Thymus (tissue), 11 donors: Measurements from ENCODE around the gene COX14. TPM values are rescaled to one million over a fixed set of nuclear protein-coding genes. Genes with fewer than 3 reads are reported as not detected.
"Not testable (repeated sequence)": the region's sequence is repeated elsewhere in the genome, so short reads cannot be mapped to it uniquely, and the experiment has no call there.

Experiments
- DNase-seq, 9 donors: peaks; one replicate each; pipeline ENCODE4 v3.0.0-alpha.2; 2013; ENCODE audit warnings: low spot score in 9 of 9, low read depth in 6 of 9, missing footprints in 1 of 9
- H3K27ac ChIP-seq, 2 donors: one replicate each; pipeline ENCODE4 v1.5.1; 2013; ENCODE audit warnings: control low read depth in 1 of 2, low read depth in 1 of 2, low read length in 1 of 2, mild to moderate bottlenecking in 1 of 2, moderate library complexity in 1 of 2
- H3K27me3 ChIP-seq, 2 donors: one replicate each; pipeline ENCODE4 v1.5.1; 2013; ENCODE audit warnings: low read length in 1 of 2; ENCODE audit not compliant: control insufficient read depth in 2 of 2, insufficient read depth in 1 of 2
- H3K36me3 ChIP-seq, 2 donors: one replicate each; pipeline ENCODE4 v1.5.1; 2013; ENCODE audit warnings: low read length in 1 of 2, mild to moderate bottlenecking in 1 of 2, moderate library complexity in 1 of 2; ENCODE audit not compliant: control insufficient read depth in 2 of 2, insufficient read depth in 2 of 2
- H3K4me1 ChIP-seq, 2 donors: one replicate each; pipeline ENCODE4 v1.5.1; 2013; ENCODE audit warnings: low read length in 2 of 2; ENCODE audit not compliant: control insufficient read depth in 2 of 2, insufficient read depth in 2 of 2
- H3K4me3 ChIP-seq, 2 donors: one replicate each; pipeline ENCODE4 v1.5.1; 2013; ENCODE audit warnings: low read length in 2 of 2, control low read depth in 1 of 2, mild to moderate bottlenecking in 1 of 2
- H3K9me3 ChIP-seq, 2 donors: one replicate each; pipeline ENCODE4 v1.5.1; 2013; ENCODE audit warnings: low read length in 1 of 2, mild to moderate bottlenecking in 1 of 2; ENCODE audit not compliant: control insufficient read depth in 2 of 2, insufficient read depth in 1 of 2
- WGBS: extraction: QIAGEN DNeasy Blood & Tissue Kit; methylation state at CpG from one replicate; pipeline ENCODE4 v1.1.7; 2013; 5-methylcytosine and 5-hydroxymethylcytosine counted together
- polyA plus RNA-seq: library from polyadenylated mRNA; stranded (reverse); fragments of 200-250 nt; gene quantifications from one replicate; pipeline ENCODE4 v1.2.3, GENCODE V29; 2013
- total RNA-seq: library from RNA; stranded (reverse); fragments of 120-200 nt; gene quantifications from one replicate; pipeline ENCODE4 v1.2.4, GENCODE V29; 2013
- donor health status: healthy.

COX14 gene
- total and polyA plus RNA-seq, 2 donors: 72.4 to 81.4 TPM

DNA sequence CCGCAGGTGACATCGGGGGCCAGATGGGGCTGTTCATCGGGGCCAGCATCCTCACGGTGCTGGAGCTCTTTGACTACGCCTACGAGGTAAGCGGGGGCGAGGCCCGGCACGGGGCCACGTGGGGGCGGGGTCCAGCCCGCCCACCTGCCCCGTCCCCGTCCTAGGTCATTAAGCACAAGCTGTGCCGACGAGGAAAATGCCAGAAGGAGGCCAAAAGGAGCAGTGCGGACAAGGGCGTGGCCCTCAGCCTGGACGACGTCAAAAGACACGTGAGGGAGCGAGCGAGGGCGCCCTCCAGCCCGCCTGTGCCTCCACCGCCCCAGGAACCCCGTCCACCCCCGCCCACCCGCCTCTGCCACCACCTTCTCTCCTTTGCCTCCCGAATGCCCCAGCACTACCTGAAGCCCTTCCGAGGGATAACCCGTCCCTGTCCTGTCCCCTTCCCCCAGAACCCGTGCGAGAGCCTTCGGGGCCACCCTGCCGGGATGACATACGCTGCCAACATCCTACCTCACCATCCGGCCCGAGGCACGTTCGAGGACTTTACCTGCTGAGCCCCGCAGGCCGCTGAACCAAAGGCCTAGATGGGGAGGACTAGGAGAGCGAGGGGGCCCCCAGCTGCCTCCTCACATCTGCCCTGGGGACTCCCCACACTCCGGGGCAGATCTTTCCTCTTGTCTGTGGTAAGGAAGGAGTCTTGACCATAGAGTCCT, 30.8 kb upstream of the COX14 start:
- Histone ChIP-seq H3K27me3 (peaks cover 0 to 23% of the 10 kb centered on the region in 2 donors), H3K9me3 (no peaks in the 10 kb centered on the region), H3K36me3 (peaks cover 0 to under 1% of the 10 kb centered on the region in 2 donors), H3K4me1 (peaks cover 4 to 13% of the 10 kb centered on the region in 2 donors), H3K27ac (no peak overlapping the region), H3K4me3 (no peak overlapping the region)
- DNase-seq: no peak
- WGBS: 77% methylated on average over 46 of the region's 46 CpGs

DNA sequence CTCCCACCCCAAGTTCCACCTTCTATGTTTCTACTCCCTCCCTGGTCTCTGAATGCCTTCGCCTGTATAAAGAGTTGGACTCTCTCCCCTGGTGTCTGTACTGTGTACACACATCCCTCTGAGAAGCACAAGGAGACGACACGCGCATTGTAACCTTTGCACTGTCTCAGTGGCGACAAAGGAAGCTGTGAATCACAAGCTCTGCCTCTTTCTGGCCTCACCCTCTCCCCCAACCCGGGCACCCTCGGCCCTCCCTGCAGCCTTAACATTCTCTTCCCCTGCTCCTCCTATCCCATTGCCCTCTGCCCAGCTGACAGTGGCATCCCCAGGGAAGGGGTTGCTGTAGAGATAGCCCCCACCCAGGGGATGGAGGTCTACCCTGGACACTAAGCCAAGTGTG, 29.4 kb upstream of the COX14 start:
- H3K27me3 ChIP-seq: peaks cover 0 to 23% of the 10 kb centered on the region in 2 donors
- no peak for DNase-seq
- 95% methylated on average over 7 of the region's 7 CpGs for WGBS

DNA sequence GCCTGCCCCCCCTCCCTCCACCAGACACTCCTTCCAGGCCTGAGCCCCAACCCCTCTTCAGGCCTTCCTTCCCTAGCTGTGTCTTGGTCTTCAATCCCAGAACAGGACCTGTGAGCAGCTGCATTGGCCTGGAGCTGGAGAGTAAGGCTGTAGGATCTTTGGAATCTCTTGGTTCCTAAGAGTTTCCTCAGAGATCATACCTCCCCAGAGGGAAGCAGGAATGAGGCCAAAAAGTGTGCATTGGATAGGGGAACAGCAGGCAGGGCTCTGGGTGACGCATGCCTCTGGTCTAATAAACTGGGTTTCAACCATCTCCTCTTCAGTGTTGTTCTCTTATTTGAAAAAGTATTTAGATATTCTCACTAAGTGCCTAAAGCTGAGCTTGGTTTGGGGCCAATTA, 28.7 kb upstream of the COX14 start:
- peaks cover 0 to 23% of the 10 kb centered on the region in 2 donors for H3K27me3 ChIP-seq
- no peak overlapping the region for H3K27ac ChIP-seq
- no peak for DNase-seq
- H3K36me3 ChIP-seq: peaks cover 18 to 20% of the 10 kb centered on the region in 2 donors
- peaks cover 8 to 15% of the 10 kb centered on the region in 2 donors for H3K4me1 ChIP-seq
- no peaks in the 10 kb centered on the region for H3K9me3 ChIP-seq
- 96% methylated on average over 1 of the region's 1 CpG for WGBS
- H3K4me3 ChIP-seq: no peak overlapping the region

More for the DNA sequence above, 29.4 kb upstream of the COX14 start:
- Histone ChIP-seq H3K36me3 (peaks cover 13 to 14% of the 10 kb centered on the region in 2 donors), H3K4me1 (peaks cover 8 to 15% of the 10 kb centered on the region in 2 donors), H3K27ac (no peak overlapping the region), H3K4me3 (no peak overlapping the region), H3K9me3 (no peaks in the 10 kb centered on the region)

DNA sequence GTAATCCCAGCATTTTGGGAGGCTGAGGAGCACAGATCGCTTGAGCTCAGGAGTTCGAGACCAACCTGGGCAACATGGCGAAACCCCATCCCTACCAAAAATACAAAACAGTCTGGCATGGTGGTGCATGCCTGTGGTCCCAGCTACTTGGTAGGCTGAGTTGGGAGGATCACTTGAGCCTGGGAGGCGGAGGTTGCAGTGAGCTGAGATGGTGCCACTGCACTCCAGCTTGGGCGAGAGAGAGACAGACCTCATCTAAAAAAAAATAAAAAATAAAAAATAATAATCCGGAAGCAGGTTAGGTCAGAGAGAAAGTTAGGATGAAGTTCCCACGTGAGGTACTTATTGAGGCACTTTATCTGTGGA, 27.6 kb upstream of the COX14 start:
- peaks cover 27 to 31% of the 10 kb centered on the region in 2 donors for H3K36me3 ChIP-seq
- H3K4me1 ChIP-seq: peaks cover 8 to 15% of the 10 kb centered on the region in 2 donors
- DNase-seq, H3K9me3 ChIP-seq: not testable (repeated sequence)
- H3K4me3 ChIP-seq: peak overlapping the region; percentile 57 to 87
- 44% methylated on average over 7 of the region's 7 CpGs for WGBS
- H3K27ac ChIP-seq: peak overlapping the region; percentile 92 to 97
- H3K27me3 ChIP-seq: peaks cover 0 to 23% of the 10 kb centered on the region in 2 donors

DNA sequence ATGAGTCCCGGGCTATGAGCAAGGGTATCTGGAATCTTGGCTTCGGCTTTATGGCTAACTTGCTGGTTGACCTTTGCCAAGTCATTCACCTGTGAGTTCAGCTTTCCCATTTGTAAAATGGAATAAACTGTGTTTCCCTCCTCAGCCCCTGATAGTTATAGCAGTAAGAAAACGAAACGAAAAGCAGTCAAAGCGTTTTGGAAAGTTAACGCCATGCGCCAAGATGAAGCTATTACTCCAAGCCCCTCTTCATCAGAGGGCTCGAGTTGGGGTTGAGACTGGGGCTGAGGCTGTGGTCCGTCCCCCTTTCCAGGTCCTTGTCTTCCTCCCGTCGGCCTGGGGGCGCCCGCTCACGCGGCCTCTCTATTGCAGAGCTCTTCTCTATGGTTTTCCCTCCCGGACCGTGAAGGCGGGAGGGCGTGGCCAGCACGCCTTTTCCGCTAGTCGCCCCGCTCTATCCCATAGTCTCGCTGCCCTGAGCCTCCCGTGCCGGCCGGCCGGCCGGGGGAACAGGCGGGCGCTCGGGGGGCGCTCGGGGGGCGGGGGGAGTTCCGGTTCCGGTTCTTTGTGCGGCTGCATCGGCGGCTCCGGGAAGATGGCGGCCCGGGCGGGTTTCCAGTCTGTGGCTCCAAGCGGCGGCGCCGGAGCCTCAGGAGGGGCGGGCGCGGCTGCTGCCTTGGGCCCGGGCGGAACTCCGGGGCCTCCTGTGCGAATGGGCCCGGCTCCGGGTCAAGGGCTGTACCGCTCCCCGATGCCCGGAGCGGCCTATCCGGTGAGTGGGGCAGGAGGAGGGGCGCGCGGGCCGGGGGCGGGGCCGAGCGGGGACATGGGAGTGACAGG, 27.0 kb upstream of the COX14 start, which contains the start of gene SMARCD1:
Gene SMARCD1 (plus strand): TSS at position 568 of the 840 bp plus-strand sequence. CDS start 28 bp downstream, at position 596.
- under 1% methylated on average over 69 of the region's 69 CpGs for WGBS
- Histone ChIP-seq H3K36me3 (peaks cover 31 to 36% of the 10 kb centered on the region in 2 donors), H3K9me3 (no peaks in the 10 kb centered on the region), H3K4me1 (peaks cover 8 to 15% of the 10 kb centered on the region in 2 donors), H3K27ac (peak within 1 kb of the TSS; percentile 92 to 97), H3K27me3 (peaks cover 0 to 20% of the 10 kb centered on the region in 2 donors), H3K4me3 (peak within 1 kb of the TSS; percentile 57 to 87)
- DNase-seq: peak; percentile 73 to 93 (median 81)

DNA sequence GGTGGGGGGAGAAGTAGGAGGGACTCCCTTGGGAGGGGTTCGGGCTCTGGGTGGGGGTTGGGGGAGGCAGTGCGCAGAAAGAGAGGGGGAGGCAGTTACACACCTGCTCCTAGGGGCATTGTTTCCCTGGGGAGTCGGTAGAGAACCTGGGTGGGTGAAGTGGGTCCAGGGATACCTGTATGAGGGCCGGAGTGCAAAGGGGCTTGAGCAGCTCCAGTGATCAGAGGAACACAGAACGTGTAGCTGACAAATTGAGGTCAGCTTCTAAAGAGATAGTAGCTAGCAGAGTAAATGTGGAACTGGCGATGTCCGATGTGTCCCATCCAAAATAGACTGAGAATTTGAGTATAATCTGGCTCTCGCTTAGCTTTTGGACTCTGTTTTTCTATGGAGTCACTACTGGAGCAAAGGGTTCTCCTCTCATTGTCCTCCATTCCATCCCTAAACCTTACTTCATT, 26.4 kb upstream of the COX14 start:
- 30% methylated on average over 8 of the region's 8 CpGs for WGBS
- Histone ChIP-seq H3K4me3 (peak overlapping the region; percentile 57 to 87), H3K27me3 (peaks cover 0 to 16% of the 10 kb centered on the region in 2 donors), H3K27ac (peak overlapping the region; percentile 64 to 92), H3K4me1 (peaks cover 8 to 15% of the 10 kb centered on the region in 2 donors), H3K36me3 (peaks cover 37 to 43% of the 10 kb centered on the region in 2 donors), H3K9me3 (no peaks in the 10 kb centered on the region)
- DNase-seq: no peak

DNA sequence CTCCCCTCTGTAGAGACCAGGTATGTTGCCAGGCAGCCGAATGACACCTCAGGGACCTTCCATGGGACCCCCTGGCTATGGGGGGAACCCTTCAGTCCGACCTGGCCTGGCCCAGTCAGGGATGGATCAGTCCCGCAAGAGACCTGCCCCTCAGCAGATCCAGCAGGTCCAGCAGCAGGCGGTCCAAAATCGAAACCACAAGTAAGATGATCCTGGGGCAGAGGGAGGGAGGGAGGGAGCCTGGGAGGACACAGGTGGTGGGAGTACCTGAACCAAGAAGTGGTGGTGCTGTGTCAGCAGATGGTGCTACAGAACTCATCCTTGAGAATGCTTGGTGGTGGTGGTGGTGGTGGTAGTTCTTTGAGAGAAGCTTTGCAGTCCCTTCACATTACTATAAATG, 25.9 kb upstream of the COX14 start:
- 94% methylated on average over 5 of the region's 5 CpGs for WGBS
- peak in 1 of 9 donors; percentile 14 for DNase-seq
- peak overlapping the region; percentile 57 to 87 for H3K4me3 ChIP-seq
- no peaks in the 10 kb centered on the region for H3K9me3 ChIP-seq
- peaks cover 8 to 15% of the 10 kb centered on the region in 2 donors for H3K4me1 ChIP-seq
- peaks cover 41 to 46% of the 10 kb centered on the region in 2 donors for H3K36me3 ChIP-seq
- H3K27ac ChIP-seq: peak overlapping the region in 1 of 2 donors; percentile 92
- H3K27me3 ChIP-seq: peaks cover 0 to 11% of the 10 kb centered on the region in 2 donors

DNA sequence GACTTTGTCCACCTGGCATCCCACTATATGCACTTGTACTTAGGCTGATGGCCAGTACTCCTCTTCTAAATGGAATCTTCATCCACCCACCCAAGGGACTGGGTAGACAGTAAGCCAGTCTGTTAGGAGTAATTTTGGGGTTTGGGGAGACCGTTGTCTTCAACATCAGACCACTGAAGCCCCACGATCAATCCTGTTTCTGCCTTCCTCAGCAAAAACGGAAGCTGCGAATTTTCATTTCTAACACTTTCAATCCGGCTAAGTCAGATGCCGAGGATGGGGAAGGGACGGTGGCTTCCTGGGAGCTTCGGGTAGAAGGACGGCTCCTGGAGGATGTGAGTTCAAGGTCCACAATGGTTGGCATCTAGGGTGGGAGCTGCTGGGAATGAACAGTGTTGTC, 24.9 kb upstream of the COX14 start:
- Histone ChIP-seq H3K4me1 (peaks cover 8 to 15% of the 10 kb centered on the region in 2 donors), H3K36me3 (peaks cover 51 to 54% of the 10 kb centered on the region in 2 donors)
- WGBS: 98% methylated on average over 9 of the region's 9 CpGs

More for the DNA sequence above, 24.9 kb upstream of the COX14 start:
- no peak for DNase-seq
- H3K27me3 ChIP-seq: peaks cover 0 to under 1% of the 10 kb centered on the region in 2 donors
- no peaks in the 10 kb centered on the region for H3K9me3 ChIP-seq
- H3K27ac ChIP-seq: no peak overlapping the region
- no peak overlapping the region for H3K4me3 ChIP-seq
